ENCODE data around the gene PRPF38B.

- no peak for TF ChIP-seq SMC3 (IDR thresholded peaks at IDR 0.05; ENCODE audit: low read depth, low read length)
- no peak for TF ChIP-seq ZBTB33 (IDR thresholded peaks at IDR 0.05; ENCODE audit: borderline replicate concordance, low read depth)
- no peak for TF ChIP-seq POLR2AphosphoS5 (IDR thresholded peaks at IDR 0.05; ENCODE audit: low read depth, low read length)
These were observed 40.3 kb downstream of the PRPF38B start for GRCh38 chr1:108732398-108732797.
